BJ (cell line): ENCODE results near the gene HP1BP3. TPM values are rescaled to one million over a fixed set of nuclear protein-coding genes. Genes with fewer than 3 reads are reported as not detected.

ENCODE experiments used
- CTCF ChIA-PET: fragments of 350-600 bp; formaldehyde crosslinking; extraction: SDS; loops from one replicate; lab custom pipeline; 2021; ENCODE audit warnings: antibody characterized with exemption, inconsistent platforms; lab: Yijun Ruan, JAX
- POLR2A ChIA-PET: fragments of 300-600 bp; sonication (Branson Sonifier 250); formaldehyde crosslinking; extraction: SDS; loops from one replicate; lab custom pipeline; 2021; ENCODE audit warnings: antibody characterized with exemption; lab: Charles Lee
- DNase-seq: peaks from one replicate; pipeline ENCODE4 v3.0.0-alpha.2; 2011; ENCODE audit warnings: low read depth
- H3K27me3 ChIP-seq: 2 replicates; pipeline ENCODE4 v1.6.0; 2011; ENCODE audit warnings: low read length; ENCODE audit not compliant: control insufficient read depth, insufficient read depth
- H3K36me3 ChIP-seq: 2 replicates; pipeline ENCODE4 v1.5.1; 2011; ENCODE audit warnings: low read length; ENCODE audit not compliant: control insufficient read depth, insufficient read depth
- H3K4me3 ChIP-seq: 2 replicates; pipeline ENCODE4 v1.5.1; 2011; ENCODE audit warnings: low read depth, mild to moderate bottlenecking, control low read depth, low read length
- CTCF ChIP-seq: IDR thresholded peaks from 2 replicates; pipeline ENCODE4 v1.5.1; 2011; ENCODE audit warnings: low read depth, mild to moderate bottlenecking, control low read depth, inconsistent platforms, low read length, moderate library complexity; ENCODE audit not compliant: insufficient read depth
- polyA plus RNA-seq: library from polyadenylated mRNA; depleted of rRNA; stranded (reverse); fragments of >200 nt; gene quantifications from 2 replicates; pipeline ENCODE4 v1.2.3, GENCODE V29; 2011

The HP1BP3 gene
- polyA plus RNA-seq, 1 experiment, result 118 TPM

GRCh38 chr1:20717452-20718342, 69.4 kb downstream of the HP1BP3 start, which contains the start of gene KIF17:
Gene KIF17 (minus strand): TSS chr1:20718007. CDS start chr1:20717706, 301 bp downstream.
- H3K36me3 ChIP-seq, result no peaks in the 10 kb centered on the region
- peak within 1 kb of the TSS; percentile 48 for H3K4me3 ChIP-seq
- DNase-seq, result no peak
- POLR2A ChIA-PET, result interaction anchor here (0.6 kb wide), 1 partner anchor 154 kb away, joined by 4 read pairs; no protein-coding TSS in a partner anchor
- no peaks in the 10 kb centered on the region for H3K27me3 ChIP-seq
- CTCF ChIA-PET, result interaction anchor here (0.6 to 1.7 kb wide), 3 partner anchors 16 to 395 kb away, joined by 3 to 4 read pairs (median 3); no protein-coding TSS in a partner anchor
- TF ChIP-seq CTCF, result no peak

- H3K36me3 ChIP-seq, result no peaks in the 10 kb centered on the region
- POLR2A ChIA-PET, result no interaction called here
- no peaks in the 10 kb centered on the region for H3K27me3 ChIP-seq
- no peak for DNase-seq
- no peak for TF ChIP-seq CTCF
- CTCF ChIA-PET, result interaction anchor here (0.6 to 1.5 kb wide), 4 partner anchors 18 to 1023 kb away, joined by 3 read pairs; no protein-coding TSS in a partner anchor
- H3K4me3 ChIP-seq, result no peak overlapping the region
These were observed 70.9 kb downstream of the HP1BP3 start for GRCh38 chr1:20716232-20716631.

- DNase-seq, result no peak
- H3K27me3 ChIP-seq, result no peaks in the 10 kb centered on the region
- TF ChIP-seq CTCF, result no peak
- H3K36me3 ChIP-seq, result no peaks in the 10 kb centered on the region
- CTCF ChIA-PET, result interaction anchor here (1.2 kb wide), 1 partner anchor 13 kb away, joined by 6 read pairs; no protein-coding TSS in a partner anchor
- no peak overlapping the region for H3K4me3 ChIP-seq
- POLR2A ChIA-PET, result no interaction called here
These were observed 71.7 kb downstream of the HP1BP3 start for GRCh38 chr1:20715406-20715805.

GRCh38 chr1:20713440-20713839, 73.7 kb downstream of the HP1BP3 start:
- ChIA-PET POLR2A (no interaction called here), CTCF (interaction anchor here (1.7 kb wide), 1 partner anchor 15 kb away, joined by 5 read pairs; no protein-coding TSS in a partner anchor)
- H3K36me3 ChIP-seq, result no peaks in the 10 kb centered on the region
- H3K4me3 ChIP-seq, result no peak overlapping the region
- no peak for DNase-seq
- no peaks in the 10 kb centered on the region for H3K27me3 ChIP-seq
- TF ChIP-seq CTCF, result no peak

- POLR2A ChIA-PET, result no interaction called here
- TF ChIP-seq CTCF, result no peak
- no peak for DNase-seq
- Histone ChIP-seq H3K27me3 (no peaks in the 10 kb centered on the region), H3K4me3 (no peak overlapping the region), H3K36me3 (no peaks in the 10 kb centered on the region)
- CTCF ChIA-PET, result interaction anchor here (0.6 to 1.7 kb wide), 3 partner anchors 13 to 483 kb away, joined by 4 to 5 read pairs (median 4); no protein-coding TSS in a partner anchor
These were observed 74.9 kb downstream of the HP1BP3 start for GRCh38 chr1:20712215-20712577.
